ENCODE data around the gene RPL14.

Gene RPL14

GRCh38 chr3:40516201-40516600 is 59.1 kb downstream of the RPL14 start:
- in situ Hi-C loops (cut with HindIII; ENCODE audit: low sequenced_read_pairs): no loop called here

- in situ Hi-C loops (cut with HindIII; ENCODE audit: low sequenced_read_pairs): no loop called here
Measured at GRCh38 chr3:40518067-40518466, 60.9 kb downstream of the RPL14 start.

Measured in endothelial cell of hepatic sinusoid (primary cell).